Transverse colon (tissue), 4 donors: ENCODE measurements around the gene CDK5RAP2. TPM values are rescaled to one million over a fixed set of nuclear protein-coding genes. Genes with fewer than 3 reads are reported as not detected.

Experiments used
- DNase-seq: peaks from one replicate; pipeline ENCODE4 v3.0.0-alpha.2; 2019
- H3K27ac ChIP-seq, 4 donors: fragments of 200-600 bp; sonication (generic); 2 replicates each; pipeline ENCODE4 v1.5.1; 2016 to 2018; ENCODE audit warnings: inconsistent platforms in 4 of 4
- H3K27me3 ChIP-seq: fragments of 200-600 bp; sonication (generic); 2 replicates; pipeline ENCODE4 v1.5.1; 2017; ENCODE audit warnings: inconsistent platforms
- H3K36me3 ChIP-seq, 4 donors: fragments of 200-600 bp; sonication (generic); 2 replicates each; pipeline ENCODE4 v1.5.1; 2017 to 2019; ENCODE audit warnings: inconsistent platforms in 4 of 4
- H3K4me1 ChIP-seq, 4 donors: fragments of 200-600 bp; sonication (generic); 2 replicates each; pipeline ENCODE4 v1.5.1; 2017 to 2020; ENCODE audit warnings: inconsistent platforms in 4 of 4
- H3K4me3 ChIP-seq, 4 donors: fragments of 200-600 bp; sonication (generic); 1 replicate in 1 of 4; 2 replicates in 3 of 4; pipeline versions ENCODE4 v1.5.1 to v1.6.1; 2017 to 2019; ENCODE audit warnings: inconsistent platforms in 4 of 4
- H3K9me3 ChIP-seq, 2 donors: fragments of 200-600 bp; sonication (generic); 2 replicates each; pipeline ENCODE4 v1.5.1; 2017 to 2019; ENCODE audit warnings: inconsistent platforms in 2 of 2
- EP300 ChIP-seq: sonication (generic); formaldehyde crosslinking; IDR thresholded peaks from one replicate; pipeline ENCODE4 v1.6.1; 2017; ENCODE audit warnings: antibody characterized with exemption, low read depth
- POLR2A ChIP-seq: fragments of 450-650 bp; IDR thresholded peaks from one replicate; pipeline ENCODE4 v1.6.1; 2016; ENCODE audit warnings: antibody characterized with exemption, mild to moderate bottlenecking, moderate library complexity
- POLR2AphosphoS5 ChIP-seq, 3 donors: sonication (generic); formaldehyde crosslinking; IDR thresholded peaks; one replicate each; pipeline ENCODE4 v1.6.1; 2016; ENCODE audit warnings: antibody characterized with exemption in 3 of 3
- WGBS, 2 donors: methylation state at CpG; one replicate each; pipeline ENCODE4 v1.1.5; 2018; ENCODE audit warnings: low coverage in 1 of 2; 5-methylcytosine and 5-hydroxymethylcytosine counted together
- in situ Hi-C, 4 donors: fragments of 200-750 bp; cut with MboI; loops; one replicate each; pipeline versions ENCODE4 v1.15.0 to v1.15.1; 2017; ENCODE audit warnings: low sequenced_read_pairs in 3 of 4, low pct_ligation_motif_present in 1 of 4, low pct_unique_long_range_greater_than_20kb in 1 of 4
- intact Hi-C: fragments of 100-400 bp; cut with DNase I; formaldehyde crosslinking; loops from one replicate; pipeline ENCODE4 v1.15.1; 2023; ENCODE audit warnings: low total_unique reads
- total RNA-seq, 4 donors: library from RNA; depleted of rRNA; stranded (reverse); fragments of >200 nt; gene quantifications; one replicate each; pipeline ENCODE4 v1.1.0, GENCODE V29; 2016
- TF ChIP-seq, protein P1 (sequence below), 5 experiments: fragments of 200-600 bp in 3 of 5; fragments of 450-650 bp in 2 of 5; sonication (generic) in 3 of 5; IDR thresholded peaks; 1 replicate in 2 of 5; 2 replicates in 3 of 5; pipeline ENCODE4 v1.5.1; 2016 to 2017; ENCODE audit warnings: antibody characterized with exemption in 5 of 5, inconsistent platforms in 3 of 5, mild to moderate bottlenecking in 2 of 5, moderate library complexity in 1 of 5

CDK5RAP2 gene
- total RNA-seq, 4 donors from 2014 or later, result 23.6 to 154 (median 28.0) TPM

DNA sequence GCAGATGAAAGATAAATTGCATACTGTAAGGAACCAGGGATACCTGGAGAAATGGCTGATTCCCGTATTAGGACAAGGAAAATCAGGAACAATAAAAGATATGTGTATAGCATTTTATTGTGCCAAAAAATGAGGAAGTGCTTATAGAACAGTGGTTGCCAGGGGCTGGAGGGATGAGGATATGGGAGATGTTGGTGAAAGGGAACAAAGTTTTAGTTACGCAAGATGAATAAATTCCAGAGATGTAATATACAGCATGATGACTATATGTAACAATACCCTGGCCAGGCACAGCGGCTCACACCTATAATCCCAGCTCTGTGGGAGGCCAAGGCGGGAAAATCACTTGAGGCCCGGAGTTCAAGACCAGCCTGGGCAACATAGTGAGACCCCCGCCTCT lies 101.8 kb downstream of the CDK5RAP2 start:
- intact Hi-C loops, result no loop called here
- peak; percentile 41 for DNase-seq
- H3K9me3 ChIP-seq, result no peaks in the 10 kb centered on the region
- peaks cover 0 to 12% (median 3%) of the 10 kb centered on the region in 4 donors for H3K36me3 ChIP-seq
- in situ Hi-C loops, result loop anchor here in 1 of 4 donors (25.0 kb wide), 1 partner anchor 916 kb away; no protein-coding TSS in a partner anchor
- H3K27me3 ChIP-seq, result no peaks in the 10 kb centered on the region
- peaks cover 0 to 13% (median 9%) of the 10 kb centered on the region in 4 donors for H3K4me1 ChIP-seq
- TF ChIP-seq EP300, result no peak
- WGBS, 2 donors, result 75 to 78% methylated on average over 6 of the region's 6 CpGs
- no peak overlapping the region for H3K4me3 ChIP-seq
- H3K27ac ChIP-seq, result peak overlapping the region in 2 of 4 donors; percentile 1 to 53

DNA sequence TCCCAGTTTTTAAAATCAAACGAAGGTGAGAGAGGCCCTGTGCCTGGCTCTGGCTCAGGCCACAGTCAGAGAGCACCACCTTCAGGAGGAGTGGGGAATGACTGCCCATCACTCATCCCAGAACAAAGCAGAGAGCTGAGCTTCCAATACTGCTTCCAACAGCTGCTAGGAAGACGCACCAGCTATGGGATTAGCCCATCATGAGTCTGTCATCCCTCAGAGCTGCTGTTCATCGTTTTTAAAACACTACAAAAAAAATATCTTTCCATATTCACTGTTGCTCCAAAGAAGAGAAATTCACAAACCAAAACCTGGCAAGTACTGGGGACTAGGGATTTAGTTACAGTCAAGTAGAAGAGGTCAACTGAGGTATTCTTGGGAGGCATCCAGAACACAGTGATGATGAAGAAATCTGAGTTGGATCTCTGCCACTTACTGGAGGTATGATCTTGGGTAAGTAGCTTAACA lies 102.4 kb downstream of the CDK5RAP2 start:
- Histone ChIP-seq H3K4me3 (no peak overlapping the region), H3K27ac (peak overlapping the region in 2 of 4 donors; percentile 1 to 53), H3K27me3 (no peaks in the 10 kb centered on the region), H3K9me3 (no peaks in the 10 kb centered on the region), H3K4me1 (peaks cover 0 to 13% (median 9%) of the 10 kb centered on the region in 4 donors), H3K36me3 (peaks cover 0 to 12% (median 3%) of the 10 kb centered on the region in 4 donors)
- TF ChIP-seq POLR2AphosphoS5 (IDR thresholded peaks at IDR 0.05), result no peak
- TF ChIP-seq, protein P1, sequence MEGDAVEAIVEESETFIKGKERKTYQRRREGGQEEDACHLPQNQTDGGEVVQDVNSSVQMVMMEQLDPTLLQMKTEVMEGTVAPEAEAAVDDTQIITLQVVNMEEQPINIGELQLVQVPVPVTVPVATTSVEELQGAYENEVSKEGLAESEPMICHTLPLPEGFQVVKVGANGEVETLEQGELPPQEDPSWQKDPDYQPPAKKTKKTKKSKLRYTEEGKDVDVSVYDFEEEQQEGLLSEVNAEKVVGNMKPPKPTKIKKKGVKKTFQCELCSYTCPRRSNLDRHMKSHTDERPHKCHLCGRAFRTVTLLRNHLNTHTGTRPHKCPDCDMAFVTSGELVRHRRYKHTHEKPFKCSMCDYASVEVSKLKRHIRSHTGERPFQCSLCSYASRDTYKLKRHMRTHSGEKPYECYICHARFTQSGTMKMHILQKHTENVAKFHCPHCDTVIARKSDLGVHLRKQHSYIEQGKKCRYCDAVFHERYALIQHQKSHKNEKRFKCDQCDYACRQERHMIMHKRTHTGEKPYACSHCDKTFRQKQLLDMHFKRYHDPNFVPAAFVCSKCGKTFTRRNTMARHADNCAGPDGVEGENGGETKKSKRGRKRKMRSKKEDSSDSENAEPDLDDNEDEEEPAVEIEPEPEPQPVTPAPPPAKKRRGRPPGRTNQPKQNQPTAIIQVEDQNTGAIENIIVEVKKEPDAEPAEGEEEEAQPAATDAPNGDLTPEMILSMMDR (IDR thresholded peaks at IDR 0.05), result peak; percentile 79 to 89 (median 82)
- 28% methylated on average over 3 of the region's 3 CpGs; no CpG with 5 or more reads in 1 of the 2 donors for WGBS, 2 donors
- in situ Hi-C loops, result loop anchor here in 1 of 4 donors (25.0 kb wide), 1 partner anchor 915 kb away; no protein-coding TSS in a partner anchor
- intact Hi-C loops, result no loop called here
- DNase-seq, result peak; percentile 53

DNA sequence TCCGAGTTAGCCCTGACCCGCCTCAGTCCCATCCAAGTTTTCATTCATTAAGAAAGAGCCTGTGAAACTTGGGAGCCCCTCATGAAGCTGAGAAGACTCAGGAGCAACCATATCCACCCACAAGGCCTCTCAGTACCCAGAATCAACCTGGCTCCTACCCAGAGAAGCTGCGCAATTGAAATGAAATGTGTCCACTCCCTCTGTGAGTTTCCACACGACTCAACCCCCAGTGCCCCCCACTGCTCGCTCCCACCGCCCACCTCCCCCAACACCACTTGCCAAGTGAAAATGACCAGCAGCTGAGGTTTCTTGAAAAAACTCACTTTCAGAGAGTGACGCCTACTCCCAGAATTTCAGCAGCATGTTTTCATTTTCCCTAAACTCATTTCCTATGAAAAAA lies 104.6 kb downstream of the CDK5RAP2 start:
- Histone ChIP-seq H3K4me3 (no peak overlapping the region), H3K9me3 (no peaks in the 10 kb centered on the region), H3K36me3 (peaks cover 0 to 16% (median 3%) of the 10 kb centered on the region in 4 donors), H3K27me3 (no peaks in the 10 kb centered on the region), H3K4me1 (peaks cover 0 to 13% (median 9%) of the 10 kb centered on the region in 4 donors), H3K27ac (no peak overlapping the region)
- no peak for DNase-seq
- WGBS, 2 donors, result 90 to 94% methylated on average over 5 to 7 of the region's 7 CpGs
- in situ Hi-C loops (loop anchor here in 1 of 4 donors (25.0 kb wide), 1 partner anchor 913 kb away; no protein-coding TSS in a partner anchor), intact Hi-C loops (no loop called here)
- TF ChIP-seq POLR2AphosphoS5 (IDR thresholded peaks at IDR 0.05) (no peak), POLR2A (no peak), EP300 (no peak)
- TF ChIP-seq, protein P1 (IDR thresholded peaks at IDR 0.05), result no peak

DNA sequence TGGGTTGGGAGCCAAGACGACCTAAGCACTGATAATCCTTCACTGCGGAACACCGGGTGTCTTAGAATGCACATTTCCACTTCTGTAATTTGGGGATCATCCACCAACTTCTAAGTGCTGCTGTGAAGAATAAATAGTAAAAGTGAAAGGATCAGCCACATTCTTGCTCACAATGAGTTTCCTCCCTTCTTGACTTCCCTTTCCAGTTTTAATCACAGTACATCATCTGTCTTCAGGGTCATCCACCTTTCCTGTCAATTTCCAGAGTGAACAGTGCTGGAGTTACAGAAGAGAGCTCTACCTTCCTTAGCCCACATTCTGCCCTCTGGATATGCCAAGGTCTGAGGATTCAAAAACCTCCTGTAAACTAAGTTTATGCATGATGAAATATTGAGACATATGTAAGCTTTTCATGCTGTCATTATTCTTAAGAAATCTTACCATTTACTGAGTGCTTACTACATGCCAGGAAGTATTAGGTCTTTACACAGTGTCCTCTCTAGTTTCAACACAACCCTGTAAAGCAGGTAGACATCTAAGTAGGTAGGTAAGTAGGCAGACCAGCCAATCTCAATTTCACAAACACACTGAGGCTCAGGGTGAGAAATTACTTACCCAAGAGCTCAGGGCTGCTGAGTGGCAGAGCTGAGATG lies 105.2 kb downstream of the CDK5RAP2 start:
- intact Hi-C loops, result no loop called here
- Histone ChIP-seq H3K9me3 (no peaks in the 10 kb centered on the region), H3K27me3 (no peaks in the 10 kb centered on the region), H3K36me3 (peaks cover 0 to 16% (median 3%) of the 10 kb centered on the region in 4 donors), H3K27ac (no peak overlapping the region), H3K4me3 (no peak overlapping the region), H3K4me1 (peaks cover 0 to 13% (median 9%) of the 10 kb centered on the region in 4 donors)
- 73 to 90% methylated on average over 2 to 3 of the region's 3 CpGs for WGBS, 2 donors
- no peak for TF ChIP-seq POLR2AphosphoS5 (IDR thresholded peaks at IDR 0.05)
- TF ChIP-seq, protein P1 (IDR thresholded peaks at IDR 0.05), result no peak
- no peak for TF ChIP-seq POLR2A
- in situ Hi-C loops, result loop anchor here in 3 of 4 donors (25.0 kb wide), 2 partner anchors 512 to 912 kb away; no protein-coding TSS in a partner anchor
- no peak for DNase-seq
